ENCODE results near the gene SIPA1. TPM values are rescaled to one million over a fixed set of nuclear protein-coding genes. Genes with fewer than 3 reads are reported as not detected.

The SIPA1 gene
- total RNA-seq, 1 experiment from 2014 or later: 65.4 TPM

GRCh38 chr11:65599216-65599954 lies 38.5 kb upstream of the SIPA1 start (continued):
- TF ChIP-seq ZSCAN18 (CRISPR knock-in tag; IDR thresholded peaks at IDR 0.05) (no peak), AR (CRISPR knock-in tag; IDR thresholded peaks at IDR 0.05) (no peak), ATF3 (CRISPR knock-in tag; conservative IDR thresholded peaks at IDR 0.05) (no peak), CTCF (IDR thresholded peaks at IDR 0.05) (no peak), ZNF423 (CRISPR knock-in tag; IDR thresholded peaks at IDR 0.05) (no peak), ATF2 (CRISPR knock-in tag; IDR thresholded peaks at IDR 0.05; ENCODE audit: borderline replicate concordance, low read depth) (no peak), HMGXB4 (CRISPR knock-in tag; IDR thresholded peaks at IDR 0.05) (no peak), PRRX2 (CRISPR knock-in tag; IDR thresholded peaks at IDR 0.05) (no peak), GTF2I (CRISPR knock-in tag; conservative IDR thresholded peaks at IDR 0.05) (no peak), CREB1 (CRISPR knock-in tag; IDR thresholded peaks at IDR 0.05) (no peak)

- H3K27me3 Mint-ChIP-seq (ENCODE audit: low read depth): peaks cover 10% of the 10 kb centered on the region; the same call in 1 of the 2 replicates
- no peaks in the 10 kb centered on the region for H3K9me3 Mint-ChIP-seq
- TF ChIP-seq SMAD4 (CRISPR knock-in tag; IDR thresholded peaks at IDR 0.05): no peak
- no peak for TF ChIP-seq TEAD1 (CRISPR knock-in tag; IDR thresholded peaks at IDR 0.05)
- TF ChIP-seq ZNF263 (CRISPR knock-in tag; IDR thresholded peaks at IDR 0.05; ENCODE audit: low read depth): no peak
- TF ChIP-seq GTF2I (CRISPR knock-in tag; conservative IDR thresholded peaks at IDR 0.05): no peak
- H3K36me3 Mint-ChIP-seq: peaks cover 8% of the 10 kb centered on the region; the same call in 1 of the 2 replicates
- no peak overlapping the region for H3K4me3 Mint-ChIP-seq
- H3K27ac Mint-ChIP-seq: no peak overlapping the region
- H3K4me1 Mint-ChIP-seq: no peaks in the 10 kb centered on the region
- ATAC-seq (no peak), DNase-seq (ENCODE audit: low spot score) (no peak)
- ChIA-PET POLR2A (no interaction called here), CTCF (interaction anchor here (1.5 to 16.2 kb wide), 2 partner anchors 9 to 59 kb away, joined by 5 to 311 read pairs; partner anchors contain the start of gene KCNK7)
Measured at GRCh38 chr11:65599955-65600246, 38.0 kb upstream of the SIPA1 start.

Data from WTC11 (cell line).